Peyer's patch (tissue), 4 donors: ENCODE data around the gene SAMD4B.

ENCODE experiments used
- POLR2A ChIP-seq, 2 donors: fragments of 450-650 bp; IDR thresholded peaks; one replicate each; pipeline ENCODE4 v1.5.1; 2017; ENCODE audit warnings: antibody characterized with exemption in 2 of 2, mild to moderate bottlenecking in 2 of 2, moderate library complexity in 2 of 2
- TF ChIP-seq, protein P1 (sequence below), 6 experiments: fragments of 450-650 bp in 4 of 6; fragments of 200-600 bp in 2 of 6; sonication (generic) in 1 of 6; IDR thresholded peaks; one replicate each; pipeline ENCODE4 v1.5.1; 2017 to 2019; ENCODE audit warnings: antibody characterized with exemption in 6 of 6, mild to moderate bottlenecking in 3 of 6, moderate library complexity in 1 of 6

- TF ChIP-seq, protein P1, sequence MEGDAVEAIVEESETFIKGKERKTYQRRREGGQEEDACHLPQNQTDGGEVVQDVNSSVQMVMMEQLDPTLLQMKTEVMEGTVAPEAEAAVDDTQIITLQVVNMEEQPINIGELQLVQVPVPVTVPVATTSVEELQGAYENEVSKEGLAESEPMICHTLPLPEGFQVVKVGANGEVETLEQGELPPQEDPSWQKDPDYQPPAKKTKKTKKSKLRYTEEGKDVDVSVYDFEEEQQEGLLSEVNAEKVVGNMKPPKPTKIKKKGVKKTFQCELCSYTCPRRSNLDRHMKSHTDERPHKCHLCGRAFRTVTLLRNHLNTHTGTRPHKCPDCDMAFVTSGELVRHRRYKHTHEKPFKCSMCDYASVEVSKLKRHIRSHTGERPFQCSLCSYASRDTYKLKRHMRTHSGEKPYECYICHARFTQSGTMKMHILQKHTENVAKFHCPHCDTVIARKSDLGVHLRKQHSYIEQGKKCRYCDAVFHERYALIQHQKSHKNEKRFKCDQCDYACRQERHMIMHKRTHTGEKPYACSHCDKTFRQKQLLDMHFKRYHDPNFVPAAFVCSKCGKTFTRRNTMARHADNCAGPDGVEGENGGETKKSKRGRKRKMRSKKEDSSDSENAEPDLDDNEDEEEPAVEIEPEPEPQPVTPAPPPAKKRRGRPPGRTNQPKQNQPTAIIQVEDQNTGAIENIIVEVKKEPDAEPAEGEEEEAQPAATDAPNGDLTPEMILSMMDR (IDR thresholded peaks at IDR 0.05), result peak in 3 of 6 experiments; percentile 3 to 28 (median 7)
- peak; percentile 88 to 91 for TF ChIP-seq POLR2A (IDR thresholded peaks at IDR 0.05)
Measured at GRCh38 chr19:39411081-39411831, 69.0 kb downstream of the SAMD4B start.
